ENCODE measurements around the gene ZC2HC1B. TPM values are rescaled to one million over a fixed set of nuclear protein-coding genes. Genes with fewer than 3 reads are reported as not detected.

Gene ZC2HC1B
- polyA plus RNA-seq (ENCODE audit: low read depth in 6 of 6): not detected

GRCh38 chr6:143864234-143864633, at the start of gene ZC2HC1B:
Gene ZC2HC1B, plus strand, starts transcription at chr6:143864474. Its CDS starts 66 bp downstream, at chr6:143864540.
- ATAC-seq (ENCODE audit: low read depth in 2 of 2): no peak
- Mint-ChIP-seq H3K9me3 (peaks cover 0 to 3% (median 0%) of the 10 kb centered on the region in 7 donors), H3K27ac (peak within 1 kb of the TSS in 2 of 6 donors; percentile 3 to 60), H3K4me3 (no peak within 1 kb of the TSS), H3K27me3 (no peaks in the 10 kb centered on the region), H3K4me1 (no peaks in the 10 kb centered on the region), H3K36me3 (peaks cover 42 to 44% of the 10 kb centered on the region in 2 donors)
- DNase-seq: no peak

GRCh38 chr6:143817621-143818020, 46.7 kb upstream of the ZC2HC1B start:
- Mint-ChIP-seq H3K9me3 (no peaks in the 10 kb centered on the region), H3K27ac (no peak overlapping the region), H3K4me1 (no peaks in the 10 kb centered on the region), H3K27me3 (no peaks in the 10 kb centered on the region), H3K36me3 (no peaks in the 10 kb centered on the region), H3K4me3 (no peak overlapping the region)
- no peak for ATAC-seq (ENCODE audit: low read depth in 2 of 2)
- no peak for DNase-seq

DNA sequence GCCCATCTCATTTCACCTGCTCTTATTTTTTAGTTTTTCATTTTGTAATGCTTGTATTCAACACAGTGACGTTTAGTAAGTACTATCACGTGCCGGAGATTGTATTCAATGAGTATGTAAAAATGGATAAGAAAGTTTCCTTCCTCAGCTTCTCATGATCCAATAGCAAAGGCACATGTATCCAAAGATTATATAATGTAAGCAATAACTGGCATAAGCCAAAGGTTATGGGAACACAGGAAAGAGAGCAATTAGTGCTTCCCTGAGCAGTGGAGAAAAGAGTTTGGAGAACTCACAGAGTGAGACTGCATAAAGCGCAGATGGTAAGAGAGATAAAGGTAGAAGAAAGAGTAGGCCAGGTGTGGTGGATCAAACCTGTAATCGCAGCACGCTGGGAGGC, 42.9 kb upstream of the ZC2HC1B start:
- H3K4me1 Mint-ChIP-seq: no peaks in the 10 kb centered on the region
- no peak for ATAC-seq (ENCODE audit: low read depth in 2 of 2)
- H3K4me3 Mint-ChIP-seq: no peak overlapping the region
- no peaks in the 10 kb centered on the region for H3K9me3 Mint-ChIP-seq
- H3K36me3 Mint-ChIP-seq: no peaks in the 10 kb centered on the region
- peak overlapping the region in 1 of 6 donors; percentile 10 for H3K27ac Mint-ChIP-seq
- no peak for DNase-seq
- H3K27me3 Mint-ChIP-seq: no peaks in the 10 kb centered on the region

DNA sequence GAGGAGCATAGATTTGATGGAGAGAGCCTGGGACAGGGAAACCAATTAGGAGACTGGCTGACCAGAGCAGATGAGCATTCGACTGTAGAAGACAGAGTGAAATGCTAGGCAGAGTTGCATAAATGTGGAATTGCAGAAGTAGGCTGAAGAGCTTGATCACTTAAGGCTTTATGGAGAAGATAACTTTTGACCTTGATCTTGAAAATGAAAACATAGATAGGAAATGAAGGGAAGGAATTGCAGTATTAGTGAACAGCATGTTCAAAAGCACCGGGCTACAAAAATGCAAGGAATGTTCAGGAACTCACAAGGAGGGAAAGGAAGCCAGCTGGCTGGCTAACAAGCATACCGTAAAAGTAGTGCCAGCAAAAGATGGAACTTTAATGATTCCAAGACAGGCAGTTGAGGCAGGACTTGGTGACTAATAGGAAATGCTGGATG, 41.7 kb upstream of the ZC2HC1B start:
- H3K27ac Mint-ChIP-seq: peak overlapping the region in 1 of 6 donors; percentile 0

DNA sequence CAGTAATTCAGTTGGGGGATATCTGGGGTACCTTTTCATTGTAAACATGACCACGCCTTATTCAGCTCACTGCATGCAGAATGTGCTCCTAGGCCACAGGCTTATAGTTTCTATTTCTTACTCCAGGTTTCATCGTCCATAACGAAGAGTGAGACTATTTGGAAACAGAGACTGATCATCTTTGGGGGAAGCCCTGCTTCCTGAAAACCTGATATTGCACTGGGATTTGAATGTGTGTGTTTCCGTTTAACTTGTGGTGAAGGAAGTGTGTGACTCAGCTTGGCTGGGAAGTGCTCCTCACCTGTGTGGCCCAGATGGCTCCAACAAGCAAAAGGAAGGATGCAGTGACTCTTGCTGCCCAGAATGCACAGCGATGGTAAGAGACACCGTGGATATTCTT, 40.7 kb upstream of the ZC2HC1B start:
- no peak overlapping the region for H3K4me3 Mint-ChIP-seq
- no peaks in the 10 kb centered on the region for H3K4me1 Mint-ChIP-seq
- no peaks in the 10 kb centered on the region for H3K9me3 Mint-ChIP-seq
- DNase-seq: no peak
- H3K36me3 Mint-ChIP-seq: no peaks in the 10 kb centered on the region
- ATAC-seq (ENCODE audit: low read depth in 2 of 2): no peak
- no peaks in the 10 kb centered on the region for H3K27me3 Mint-ChIP-seq
- H3K27ac Mint-ChIP-seq: no peak overlapping the region

More for the DNA sequence above, 41.7 kb upstream of the ZC2HC1B start:
- Mint-ChIP-seq H3K27me3 (no peaks in the 10 kb centered on the region), H3K36me3 (no peaks in the 10 kb centered on the region), H3K9me3 (no peaks in the 10 kb centered on the region), H3K4me1 (no peaks in the 10 kb centered on the region), H3K4me3 (no peak overlapping the region)
- no peak for ATAC-seq (ENCODE audit: low read depth in 2 of 2)
- DNase-seq: no peak

DNA sequence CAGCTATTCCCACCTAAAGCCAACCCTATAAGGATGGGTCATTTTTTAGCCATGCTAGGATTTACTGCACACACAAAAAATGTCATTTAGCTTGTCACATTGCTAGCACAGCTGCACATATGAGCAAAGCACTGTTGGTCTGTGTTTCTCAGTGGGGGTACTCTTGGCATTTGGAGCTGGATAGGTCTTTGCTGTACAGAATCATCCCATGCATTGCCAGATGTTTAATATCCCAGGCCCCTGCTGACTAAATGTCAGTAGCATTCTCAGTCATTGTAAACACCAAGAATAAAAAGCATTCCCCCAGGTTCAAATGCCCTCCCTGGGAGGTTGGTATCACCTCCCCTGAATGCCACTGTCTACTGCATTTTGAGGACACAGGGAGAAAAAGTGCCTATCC, 35.7 kb upstream of the ZC2HC1B start:
- Mint-ChIP-seq H3K36me3 (no peaks in the 10 kb centered on the region), H3K4me3 (no peak overlapping the region), H3K27ac (no peak overlapping the region), H3K9me3 (no peaks in the 10 kb centered on the region), H3K27me3 (no peaks in the 10 kb centered on the region), H3K4me1 (no peaks in the 10 kb centered on the region)
- DNase-seq (no peak), ATAC-seq (ENCODE audit: low read depth in 2 of 2) (no peak)

GRCh38 chr6:143836150-143836549, 28.1 kb upstream of the ZC2HC1B start:
- Mint-ChIP-seq H3K36me3 (peaks cover 0 to 6% of the 10 kb centered on the region in 2 donors), H3K4me3 (no peak overlapping the region), H3K27me3 (peaks cover 0 to 14% (median 8%) of the 10 kb centered on the region in 3 donors), H3K4me1 (peaks cover 0 to 2% (median 0%) of the 10 kb centered on the region in 3 donors), H3K27ac (no peak overlapping the region), H3K9me3 (peaks cover 0 to 1% (median 0%) of the 10 kb centered on the region in 7 donors)
- no peak for DNase-seq
- ATAC-seq (ENCODE audit: low read depth in 2 of 2): no peak

- peaks cover 5 to 11% (median 6%) of the 10 kb centered on the region in 3 donors for H3K4me1 Mint-ChIP-seq
- ATAC-seq (ENCODE audit: low read depth in 2 of 2): no peak
- DNase-seq: no peak
- H3K9me3 Mint-ChIP-seq: peaks cover 0 to 1% (median 0%) of the 10 kb centered on the region in 7 donors
- no peak overlapping the region for H3K27ac Mint-ChIP-seq
- peak overlapping the region in 1 of 8 donors; percentile 100 for H3K4me3 Mint-ChIP-seq
- peaks cover 0 to 6% of the 10 kb centered on the region in 2 donors for H3K36me3 Mint-ChIP-seq
- H3K27me3 Mint-ChIP-seq: peaks cover 0 to 14% (median 8%) of the 10 kb centered on the region in 3 donors
Measured at GRCh38 chr6:143838395-143838794, 25.9 kb upstream of the ZC2HC1B start.

DNA sequence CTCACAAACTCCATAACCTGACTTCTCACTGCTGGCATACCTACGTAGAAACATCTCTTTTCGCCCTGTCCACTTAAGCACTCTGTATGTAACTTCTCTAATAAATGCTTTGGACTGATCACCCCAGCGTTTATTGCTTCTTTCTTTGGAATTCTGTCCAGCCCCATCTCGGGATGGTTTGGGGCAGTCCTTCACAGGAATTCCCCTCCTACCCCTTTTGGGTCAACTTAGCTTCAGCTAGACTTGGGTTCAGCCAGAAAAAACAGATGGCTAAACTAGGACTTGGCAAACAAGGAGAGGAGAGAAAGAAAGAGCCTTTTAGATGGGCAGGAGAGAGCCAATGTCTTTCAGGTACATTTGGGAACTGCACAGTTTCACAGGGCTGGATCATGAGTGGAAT, 25.1 kb upstream of the ZC2HC1B start:
- H3K36me3 Mint-ChIP-seq: peaks cover 0 to 6% of the 10 kb centered on the region in 2 donors
- peaks cover 11 to 18% (median 14%) of the 10 kb centered on the region in 3 donors for H3K4me1 Mint-ChIP-seq
- DNase-seq: no peak
- no peak overlapping the region for H3K27ac Mint-ChIP-seq
- peak overlapping the region in 1 of 8 donors; percentile 100 for H3K4me3 Mint-ChIP-seq
- H3K9me3 Mint-ChIP-seq: peaks cover 0 to 1% (median 0%) of the 10 kb centered on the region in 7 donors
- ATAC-seq (ENCODE audit: low read depth in 2 of 2): no peak
- peaks cover 0 to 14% (median 8%) of the 10 kb centered on the region in 3 donors for H3K27me3 Mint-ChIP-seq

- ATAC-seq (ENCODE audit: low read depth in 2 of 2): no peak
- peaks cover 0 to 8% (median 6%) of the 10 kb centered on the region in 3 donors for H3K27me3 Mint-ChIP-seq
- H3K9me3 Mint-ChIP-seq: peaks cover 0 to 1% (median 0%) of the 10 kb centered on the region in 7 donors
- H3K36me3 Mint-ChIP-seq: peaks cover 4 to 8% of the 10 kb centered on the region in 2 donors
- peak overlapping the region in 6 of 8 donors; percentile 13 to 100 (median 44) for H3K4me3 Mint-ChIP-seq
- peak overlapping the region in 3 of 6 donors; percentile 61 to 80 (median 75) for H3K27ac Mint-ChIP-seq
- DNase-seq: no peak
- H3K4me1 Mint-ChIP-seq: peaks cover 14 to 20% (median 17%) of the 10 kb centered on the region in 3 donors
Measured at GRCh38 chr6:143840595-143841265, 23.5 kb upstream of the ZC2HC1B start.

DNA sequence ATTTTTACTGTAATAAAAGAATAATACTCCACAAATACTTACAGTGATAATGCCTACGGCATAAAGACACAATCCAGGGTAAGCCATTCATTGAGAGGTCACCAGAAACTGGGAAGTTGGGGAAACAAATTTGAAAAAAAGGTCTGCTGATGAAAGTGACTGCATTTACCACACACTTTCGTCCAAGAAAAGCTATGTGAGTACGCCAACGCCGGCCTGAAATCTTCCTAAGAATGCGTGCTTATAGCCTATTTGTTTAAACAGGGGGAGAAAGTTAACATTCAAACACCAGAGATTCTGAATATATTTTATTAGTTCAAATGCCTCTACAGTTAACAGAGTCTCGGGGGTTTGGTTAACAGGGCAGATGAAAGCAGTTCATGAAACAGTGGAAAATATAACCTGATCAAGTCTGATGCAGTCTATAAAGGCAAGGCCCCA, 21.8 kb upstream of the ZC2HC1B start:
- Mint-ChIP-seq H3K27ac (peak overlapping the region; percentile 95 to 98 (median 98)), H3K36me3 (peaks cover 16 to 20% of the 10 kb centered on the region in 2 donors), H3K27me3 (peaks cover 0 to 8% (median 6%) of the 10 kb centered on the region in 3 donors), H3K9me3 (peaks cover 0 to 1% (median 0%) of the 10 kb centered on the region in 7 donors), H3K4me1 (peaks cover 17 to 20% (median 18%) of the 10 kb centered on the region in 3 donors), H3K4me3 (peak overlapping the region; percentile 91 to 100 (median 96))
- no peak for ATAC-seq (ENCODE audit: low read depth in 2 of 2)
- no peak for DNase-seq

DNA sequence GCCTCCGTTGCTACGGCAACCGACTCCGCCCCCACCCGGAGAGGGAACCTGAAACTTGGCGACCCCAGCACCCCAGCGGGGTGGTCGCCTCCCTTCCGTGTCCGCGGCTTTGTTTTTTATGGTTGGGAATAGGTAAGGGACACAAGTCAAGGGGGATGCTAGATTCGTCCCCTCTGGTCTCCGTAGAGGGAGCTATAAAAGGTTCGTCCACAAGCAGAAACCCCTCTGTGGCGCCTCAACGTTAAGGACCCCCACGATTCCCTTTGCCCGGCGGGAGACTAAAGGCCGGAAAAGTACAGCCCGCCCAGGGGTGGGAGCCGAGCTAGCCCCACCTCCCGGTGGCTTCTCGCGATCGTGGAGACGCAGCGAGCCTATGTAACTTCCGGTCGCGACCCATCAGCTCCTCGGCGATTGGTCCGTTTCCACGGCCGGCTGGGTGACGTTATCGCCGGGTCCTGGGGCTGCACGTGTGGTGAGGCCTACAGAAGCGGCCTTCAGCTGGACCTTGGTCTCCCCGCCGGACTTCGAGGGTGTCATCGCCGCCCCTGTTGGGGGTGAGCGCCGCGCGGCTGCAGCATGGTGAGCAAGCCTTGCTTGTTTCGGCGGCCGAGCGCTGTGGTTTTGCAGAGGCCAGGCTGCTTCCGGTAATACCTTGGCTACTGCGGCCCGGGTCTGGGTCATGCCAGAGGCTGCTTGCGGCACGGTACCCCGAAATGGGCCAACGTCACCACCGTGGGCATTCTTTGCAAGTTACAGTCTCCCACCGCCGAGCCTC, 21.2 kb upstream of the ZC2HC1B start, which contains the start of gene LTV1:
Gene LTV1 (plus strand): TSS at position 437 of the 775 bp plus-strand sequence. CDS start 140 bp downstream, at position 577.
- Mint-ChIP-seq H3K4me1 (peaks cover 17 to 20% (median 18%) of the 10 kb centered on the region in 3 donors), H3K36me3 (peaks cover 16 to 21% of the 10 kb centered on the region in 2 donors)

GRCh38 chr6:143843677-143843999, 20.6 kb upstream of the ZC2HC1B start:
- no peak for DNase-seq
- peak; percentile 17 to 22 for ATAC-seq (ENCODE audit: low read depth in 2 of 2)
- peak overlapping the region; percentile 91 to 100 (median 96) for H3K4me3 Mint-ChIP-seq
- H3K27ac Mint-ChIP-seq: peak overlapping the region; percentile 95 to 98 (median 98)
- H3K36me3 Mint-ChIP-seq: peaks cover 20 to 27% of the 10 kb centered on the region in 2 donors
- H3K27me3 Mint-ChIP-seq: peaks cover 0 to 8% (median 6%) of the 10 kb centered on the region in 3 donors
- peaks cover 0 to 1% (median 0%) of the 10 kb centered on the region in 7 donors for H3K9me3 Mint-ChIP-seq
- peaks cover 22 to 24% (median 22%) of the 10 kb centered on the region in 3 donors for H3K4me1 Mint-ChIP-seq

More for the DNA sequence above, 21.2 kb upstream of the ZC2HC1B start, which contains the start of gene LTV1:
- peak; percentile 89 for DNase-seq
- Mint-ChIP-seq H3K9me3 (peaks cover 0 to 1% (median 0%) of the 10 kb centered on the region in 7 donors), H3K27me3 (peaks cover 0 to 8% (median 6%) of the 10 kb centered on the region in 3 donors), H3K27ac (peak within 1 kb of the TSS; percentile 95 to 98 (median 98)), H3K4me3 (peak within 1 kb of the TSS; percentile 91 to 100 (median 96))
- ATAC-seq (ENCODE audit: low read depth in 2 of 2): peak; percentile 95 to 96

Data from naive B cell (primary cell).